A673 (cell line): ENCODE results near the gene RTN4IP1. TPM values are rescaled to one million over a fixed set of nuclear protein-coding genes. Genes with fewer than 3 reads are reported as not detected.

ENCODE experiments used
- BruUV-seq: library from RNA; stranded (reverse); fragments of 400-500 nt; replicated peaks from 2 replicates; lab custom pipeline; 2021; lab: Mats Ljungman, UMichigan
- CTCF ChIA-PET: fragments of 300-600 bp; sonication (Branson Sonifier 250); formaldehyde crosslinking; loops from one replicate; lab custom pipeline; 2022; ENCODE audit warnings: antibody characterized with exemption; lab: Charles Lee
- POLR2A ChIA-PET: fragments of 300-600 bp; sonication (Branson Sonifier 250); formaldehyde crosslinking; loops from one replicate; lab custom pipeline; 2022; ENCODE audit warnings: antibody characterized with exemption; ENCODE audit not compliant: low non-redundant PET; lab: Charles Lee
- DNase-seq: peaks from one replicate; pipeline ENCODE4 v3.0.0-alpha.2; 2015; ENCODE audit warnings: low spot score
- H3K27ac ChIP-seq: fragments of 200-600 bp; sonication (generic); 2 replicates; pipeline ENCODE4 v1.5.1; 2016; ENCODE audit warnings: mixed run types, low read depth, mild to moderate bottlenecking, mixed read lengths, antibody characterized with exemption, low read length; ENCODE audit not compliant: poor library complexity, severe bottlenecking
- H3K27me3 ChIP-seq: fragments of 200-600 bp; sonication (generic); replicated peaks from 2 replicates; pipeline ENCODE4 v1.6.1; 2017; ENCODE audit warnings: mixed run types, low read depth, mild to moderate bottlenecking, mixed read lengths, antibody characterized with exemption, low read length; ENCODE audit not compliant: insufficient read depth, poor library complexity
- H3K36me3 ChIP-seq: fragments of 200-600 bp; sonication (generic); 2 replicates; pipeline ENCODE4 v1.6.1; 2016; ENCODE audit warnings: mixed run types, mild to moderate bottlenecking, mixed read lengths, antibody characterized with exemption, low read length; ENCODE audit not compliant: insufficient read depth, poor library complexity, severe bottlenecking
- H3K4me1 ChIP-seq: fragments of 200-600 bp; sonication (generic); 2 replicates; pipeline ENCODE4 v1.6.1; 2017; ENCODE audit warnings: mixed run types, mild to moderate bottlenecking, mixed read lengths, antibody characterized with exemption, low read length; ENCODE audit not compliant: insufficient read depth, poor library complexity, severe bottlenecking
- H3K4me3 ChIP-seq: fragments of 200-600 bp; sonication (generic); 2 replicates; pipeline ENCODE4 v1.5.1; 2016; ENCODE audit warnings: low read depth, mixed run types, mild to moderate bottlenecking, mixed read lengths, low read length; ENCODE audit not compliant: poor library complexity, severe bottlenecking
- H3K9me3 ChIP-seq: fragments of 200-600 bp; sonication (generic); 2 replicates; pipeline ENCODE4 v1.6.1; 2016; ENCODE audit warnings: mixed run types, low read depth, mild to moderate bottlenecking, mixed read lengths, antibody characterized with exemption, low read length; ENCODE audit not compliant: poor library complexity, severe bottlenecking
- EZH2 ChIP-seq: fragments of 200-600 bp; sonication (generic); IDR thresholded peaks from 2 replicates; pipeline ENCODE4 v1.6.1; 2017; ENCODE audit warnings: borderline replicate concordance, low read depth, mild to moderate bottlenecking, mixed read lengths, antibody characterized with exemption, low read length; ENCODE audit not compliant: poor library complexity, severe bottlenecking
- intact Hi-C: fragments of 100-400 bp; cut with micrococcal nuclease; formaldehyde crosslinking; loops from one replicate; pipeline ENCODE4 v1.10.0; 2022; ENCODE audit not compliant: unreplicated experiment
- total RNA-seq: library from RNA; stranded (reverse); gene quantifications from 2 replicates; pipeline ENCODE4 v1.2.3, GENCODE V29; 2021
- TF ChIP-seq, protein P1 (sequence below): fragments of 300-800, 200-600 bp; sonication (generic); conservative IDR thresholded peaks from 2 replicates; pipeline ENCODE4 v1.5.1; 2017; ENCODE audit warnings: low read depth, mild to moderate bottlenecking, antibody characterized with exemption, low read length, moderate library complexity, mixed read lengths

Gene RTN4IP1
- total RNA-seq, 1 experiment from 2014 or later, result 15.7 TPM

DNA sequence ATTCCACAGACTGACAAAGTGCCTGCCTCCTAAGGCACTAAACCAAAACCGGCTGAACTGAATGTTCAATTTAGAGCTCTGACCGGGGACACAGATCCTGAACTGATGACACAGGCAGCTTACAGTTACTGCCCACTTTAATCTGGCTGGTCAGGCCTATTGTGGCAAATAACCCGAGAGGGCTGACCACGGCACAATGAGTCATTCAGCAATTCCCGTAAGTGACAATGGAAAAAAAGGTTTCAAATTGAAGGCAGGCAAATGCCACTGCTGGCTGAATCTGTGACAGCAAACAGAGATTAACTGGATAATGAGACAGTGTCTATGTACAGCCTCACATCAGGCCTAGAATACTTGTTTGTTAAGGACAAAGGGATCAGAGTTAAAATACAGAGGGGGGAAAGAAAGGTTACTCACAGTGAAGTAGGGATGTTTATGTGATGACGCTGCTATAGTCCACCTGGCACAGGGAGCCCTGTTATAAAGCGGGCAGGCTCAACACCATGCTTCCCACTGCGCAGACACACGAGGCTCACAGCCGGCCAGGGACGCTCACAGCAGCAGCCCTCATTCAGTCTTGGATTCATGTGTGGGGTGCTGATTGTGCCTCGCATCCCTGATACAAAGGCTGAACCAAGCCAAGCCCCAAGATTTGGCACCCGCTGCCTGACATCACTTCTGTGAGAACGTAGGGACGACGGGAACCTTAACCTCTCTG, 54.4 kb downstream of the RTN4IP1 start:
- intact Hi-C loops, result no loop called here
- Histone ChIP-seq H3K27ac (no peak overlapping the region), H3K36me3 (no peaks in the 10 kb centered on the region), H3K4me3 (no peak overlapping the region), H3K27me3 (no peaks in the 10 kb centered on the region), H3K4me1 (no peaks in the 10 kb centered on the region), H3K9me3 (no peaks in the 10 kb centered on the region)
- no TSS peak for BruUV-seq
- TF ChIP-seq EZH2, result no peak
- TF ChIP-seq, protein P1, sequence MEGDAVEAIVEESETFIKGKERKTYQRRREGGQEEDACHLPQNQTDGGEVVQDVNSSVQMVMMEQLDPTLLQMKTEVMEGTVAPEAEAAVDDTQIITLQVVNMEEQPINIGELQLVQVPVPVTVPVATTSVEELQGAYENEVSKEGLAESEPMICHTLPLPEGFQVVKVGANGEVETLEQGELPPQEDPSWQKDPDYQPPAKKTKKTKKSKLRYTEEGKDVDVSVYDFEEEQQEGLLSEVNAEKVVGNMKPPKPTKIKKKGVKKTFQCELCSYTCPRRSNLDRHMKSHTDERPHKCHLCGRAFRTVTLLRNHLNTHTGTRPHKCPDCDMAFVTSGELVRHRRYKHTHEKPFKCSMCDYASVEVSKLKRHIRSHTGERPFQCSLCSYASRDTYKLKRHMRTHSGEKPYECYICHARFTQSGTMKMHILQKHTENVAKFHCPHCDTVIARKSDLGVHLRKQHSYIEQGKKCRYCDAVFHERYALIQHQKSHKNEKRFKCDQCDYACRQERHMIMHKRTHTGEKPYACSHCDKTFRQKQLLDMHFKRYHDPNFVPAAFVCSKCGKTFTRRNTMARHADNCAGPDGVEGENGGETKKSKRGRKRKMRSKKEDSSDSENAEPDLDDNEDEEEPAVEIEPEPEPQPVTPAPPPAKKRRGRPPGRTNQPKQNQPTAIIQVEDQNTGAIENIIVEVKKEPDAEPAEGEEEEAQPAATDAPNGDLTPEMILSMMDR, result no peak
- no peak for DNase-seq
- CTCF ChIA-PET, result no interaction called here
- POLR2A ChIA-PET, result no interaction called here

DNA sequence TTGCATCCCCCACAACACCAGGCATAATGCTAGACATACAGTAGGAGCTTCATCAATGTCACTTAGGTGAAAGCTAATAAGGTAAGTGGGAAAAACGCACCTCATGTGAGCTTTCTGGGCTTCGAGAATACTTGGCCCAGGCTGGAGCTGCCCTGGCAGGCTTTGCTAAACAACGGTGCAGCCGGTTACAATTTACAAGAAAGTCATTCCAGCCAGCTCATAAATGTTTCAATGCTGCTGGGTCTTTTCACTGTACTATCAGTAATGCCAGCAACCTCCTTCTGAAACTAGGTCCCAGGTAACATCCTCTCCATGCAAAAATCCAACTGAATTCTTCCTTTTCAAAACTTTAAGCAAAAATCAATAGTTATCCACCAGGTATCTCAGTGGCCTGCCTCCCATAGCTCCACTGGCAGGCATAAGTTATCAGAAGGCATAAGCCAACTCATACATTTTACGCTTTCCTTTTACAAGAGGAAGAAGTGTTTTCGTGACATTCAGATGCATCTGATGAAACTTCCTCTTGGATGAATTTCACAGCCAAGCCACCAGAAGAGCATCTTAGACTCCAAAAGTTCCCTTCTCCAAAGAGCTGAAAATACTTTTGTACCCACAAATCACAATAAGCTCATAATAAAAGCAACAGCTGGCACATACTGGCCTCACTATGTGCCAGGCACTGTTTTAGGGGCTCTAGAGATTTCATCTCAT, 56.3 kb downstream of the RTN4IP1 start:
- intact Hi-C loops, result loop anchor here (2.0 kb wide), 1 partner anchor 68 kb away; no protein-coding TSS in a partner anchor
- Histone ChIP-seq H3K4me1 (no peaks in the 10 kb centered on the region), H3K27ac (no peak overlapping the region), H3K27me3 (no peaks in the 10 kb centered on the region), H3K9me3 (no peaks in the 10 kb centered on the region), H3K4me3 (no peak overlapping the region), H3K36me3 (no peaks in the 10 kb centered on the region)
- no TSS peak for BruUV-seq
- ChIA-PET POLR2A (no interaction called here), CTCF (no interaction called here)
- TF ChIP-seq EZH2, result no peak
- TF ChIP-seq, protein P1, result no peak
- no peak for DNase-seq

DNA sequence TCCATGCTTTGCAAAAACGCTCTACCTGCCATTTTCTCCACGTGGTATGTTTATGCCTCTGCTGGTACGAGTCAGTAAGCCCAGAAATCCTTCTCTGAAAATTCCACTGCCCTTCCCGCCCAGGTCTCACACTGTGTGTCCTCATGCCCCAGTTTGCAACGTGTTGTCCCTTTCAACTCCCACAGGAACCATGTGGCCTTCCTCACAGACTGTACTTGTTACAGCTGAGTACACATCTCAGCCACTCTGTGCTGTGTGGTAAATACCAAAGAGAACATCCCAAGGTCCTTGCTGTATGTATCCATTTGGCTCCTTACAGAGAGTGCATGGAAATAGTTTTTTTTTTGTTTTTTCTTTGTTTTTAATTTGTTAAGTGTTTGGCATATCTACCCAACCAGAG, 56.9 kb downstream of the RTN4IP1 start:
- BruUV-seq, result no TSS peak
- intact Hi-C loops, result loop anchor here (2.0 kb wide), 1 partner anchor 68 kb away; no protein-coding TSS in a partner anchor
- Histone ChIP-seq H3K36me3 (no peaks in the 10 kb centered on the region), H3K9me3 (no peaks in the 10 kb centered on the region), H3K27ac (no peak overlapping the region), H3K27me3 (no peaks in the 10 kb centered on the region), H3K4me1 (no peaks in the 10 kb centered on the region), H3K4me3 (no peak overlapping the region)
- DNase-seq, result no peak
- ChIA-PET POLR2A (no interaction called here), CTCF (no interaction called here)
- TF ChIP-seq, protein P1, result no peak
- TF ChIP-seq EZH2, result no peak
